NCI-H69 (cell line): ENCODE data around the gene GABRB1.

ENCODE experiments used
- DNase-seq: peaks from one replicate; lab custom pipeline; 2025; lab: John Stamatoyannopoulos, UW

The GABRB1 gene

DNA sequence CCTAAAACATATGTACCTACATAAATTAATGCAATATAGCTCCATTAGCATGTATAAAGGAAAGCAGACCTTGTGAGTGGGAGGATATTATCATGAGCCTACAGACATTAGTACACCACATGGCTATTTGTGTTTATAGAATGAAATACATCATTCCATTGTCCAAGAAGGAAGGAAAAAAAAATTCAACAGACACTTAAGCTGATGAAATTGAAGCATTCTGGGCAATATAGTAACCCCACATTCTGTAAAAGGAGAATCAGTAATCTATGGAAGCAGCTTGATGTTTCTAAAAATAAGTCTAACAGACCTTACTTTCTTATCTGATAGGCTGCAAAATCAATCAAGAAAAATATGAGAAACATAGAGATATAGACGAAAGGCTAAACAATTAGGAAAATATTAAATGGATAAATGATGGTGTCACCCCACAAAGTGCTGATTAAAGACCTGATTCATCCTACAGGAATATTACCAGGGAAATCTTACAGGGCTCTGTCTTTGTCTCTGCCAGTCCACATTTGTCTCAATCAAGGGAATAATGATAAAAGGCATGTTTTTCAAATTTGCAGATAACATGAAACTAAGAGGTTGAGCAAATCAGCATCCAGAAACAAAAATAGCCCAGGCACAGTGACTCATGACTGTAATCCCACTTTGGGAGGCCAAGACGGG is 355.3 kb downstream of the GABRB1 start:
- no peak for DNase-seq

DNA sequence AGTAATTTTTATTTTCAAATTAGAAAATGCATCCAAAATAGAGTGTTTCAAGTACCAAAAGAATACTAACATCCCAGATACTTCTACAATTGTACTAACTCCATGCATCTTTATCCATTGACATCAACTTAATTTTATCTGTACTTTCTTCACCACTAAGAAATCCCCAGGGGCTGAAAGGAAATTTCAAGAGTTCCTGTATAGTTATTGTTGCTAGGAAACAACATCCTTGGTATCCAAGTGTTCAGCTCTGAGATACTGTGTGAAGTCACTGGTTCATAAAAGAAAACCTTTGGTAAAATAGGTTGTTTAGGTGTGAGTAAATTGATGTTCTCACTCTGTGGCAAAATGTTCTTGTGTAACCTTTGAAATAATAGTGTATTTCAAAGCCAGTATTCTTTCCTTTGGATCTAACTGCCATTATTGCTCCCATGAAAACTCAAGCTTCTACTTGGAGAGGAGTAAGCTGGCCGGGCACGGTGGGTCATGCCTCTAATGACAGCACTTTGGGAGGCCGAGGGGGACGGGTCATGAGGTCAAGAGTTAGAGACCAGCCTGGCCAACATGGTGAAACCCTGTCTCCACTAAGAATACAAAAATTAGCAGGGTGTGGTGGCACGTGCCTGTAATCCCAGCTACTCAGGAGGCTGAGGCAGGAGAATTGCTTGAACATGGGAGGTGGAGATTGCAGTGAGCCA is 359.2 kb downstream of the GABRB1 start:
- no peak for DNase-seq

DNA sequence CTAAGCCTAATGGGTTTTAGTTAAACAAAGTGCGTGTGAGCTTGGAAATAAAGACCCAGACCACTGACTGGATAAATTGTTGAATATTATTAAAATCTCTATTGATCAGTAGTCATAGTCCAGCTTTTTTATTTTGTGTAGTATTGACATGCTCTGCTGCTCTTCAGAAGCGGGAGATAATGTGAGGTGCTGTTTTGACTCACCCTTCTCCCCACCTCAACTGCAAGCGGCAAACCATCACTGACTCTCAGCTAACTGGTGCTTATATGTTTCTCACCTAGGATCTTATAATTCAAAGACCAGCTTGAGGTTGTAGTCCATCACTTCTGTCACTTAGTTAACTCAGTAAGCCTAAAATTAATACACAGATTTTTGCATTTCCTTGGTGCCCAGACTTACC is 359.9 kb downstream of the GABRB1 start:
- no peak for DNase-seq

DNA sequence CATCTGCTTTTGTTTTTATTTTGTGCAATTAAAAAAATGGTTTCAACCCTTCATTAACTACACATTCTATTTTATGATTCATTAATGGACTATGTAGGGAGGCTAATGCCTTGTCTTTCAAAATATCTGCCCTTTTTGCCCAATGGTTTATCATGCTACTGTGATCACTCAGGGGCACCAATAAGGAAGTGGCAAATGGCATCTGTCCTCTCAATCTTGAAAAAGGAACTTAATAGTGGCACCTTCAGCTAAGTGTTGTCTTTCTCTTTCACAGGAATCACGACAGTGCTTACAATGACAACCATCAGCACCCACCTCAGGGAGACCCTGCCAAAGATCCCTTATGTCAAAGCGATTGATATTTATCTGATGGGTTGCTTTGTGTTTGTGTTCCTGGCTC is 375.0 kb downstream of the GABRB1 start:
- no peak for DNase-seq

DNA sequence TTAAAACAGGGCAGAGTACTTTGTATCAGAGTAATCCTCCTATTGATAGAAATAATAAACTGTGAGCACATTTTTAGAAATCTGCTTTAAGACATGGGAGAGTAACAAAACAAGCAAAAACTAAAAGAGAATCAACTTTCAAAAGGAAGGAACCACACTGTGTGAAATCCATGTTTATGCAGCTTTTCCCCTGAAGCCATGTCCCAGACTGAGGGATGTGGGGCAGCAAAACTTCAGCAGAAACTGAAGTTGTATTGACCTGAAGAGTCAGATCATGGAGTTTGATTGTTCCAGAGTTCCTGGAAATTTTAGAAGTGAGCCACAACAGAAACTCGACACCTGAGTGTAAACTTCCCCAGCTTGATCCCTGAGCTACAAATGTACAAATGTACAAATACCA is 378.9 kb downstream of the GABRB1 start:
- DNase-seq, result no peak

DNA sequence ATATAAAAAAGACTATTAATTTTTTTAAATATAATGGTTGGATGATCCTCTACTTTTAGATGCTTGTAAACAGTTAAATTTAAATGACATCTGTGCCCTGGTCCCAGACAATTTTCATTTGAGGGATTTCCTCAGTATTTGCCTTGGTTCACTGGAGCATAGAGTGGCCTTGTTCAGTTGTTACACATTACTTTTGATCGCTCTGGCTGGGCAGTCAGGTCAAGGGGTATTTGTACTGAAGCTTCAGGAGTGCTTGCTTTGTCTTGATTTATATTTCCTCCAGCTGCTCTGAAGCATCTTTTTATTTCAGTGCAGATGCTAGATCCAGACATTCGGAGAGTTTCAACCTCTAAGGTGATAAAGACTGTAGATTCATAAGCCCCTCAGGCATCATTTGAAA is 382.2 kb downstream of the GABRB1 start:
- DNase-seq, result no peak

DNA sequence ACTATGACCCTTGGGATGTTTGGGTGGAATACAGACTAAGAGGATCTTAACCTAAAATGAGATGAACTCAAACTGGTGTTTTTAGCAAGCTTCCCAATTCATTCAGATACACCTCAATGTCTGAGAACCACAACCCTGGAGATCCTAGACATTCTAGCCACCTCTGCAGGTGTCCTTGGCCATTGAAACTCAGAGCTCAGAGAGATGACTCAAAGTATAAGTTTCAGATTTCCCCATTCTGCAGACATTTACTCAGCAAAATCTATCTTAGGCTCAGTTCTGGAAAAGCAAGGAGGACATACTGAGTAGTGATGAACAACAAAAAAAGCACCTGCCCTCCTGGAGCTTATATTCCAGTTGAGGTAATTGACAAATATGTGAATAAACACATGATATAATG is 384.4 kb downstream of the GABRB1 start:
- DNase-seq, result no peak

DNA sequence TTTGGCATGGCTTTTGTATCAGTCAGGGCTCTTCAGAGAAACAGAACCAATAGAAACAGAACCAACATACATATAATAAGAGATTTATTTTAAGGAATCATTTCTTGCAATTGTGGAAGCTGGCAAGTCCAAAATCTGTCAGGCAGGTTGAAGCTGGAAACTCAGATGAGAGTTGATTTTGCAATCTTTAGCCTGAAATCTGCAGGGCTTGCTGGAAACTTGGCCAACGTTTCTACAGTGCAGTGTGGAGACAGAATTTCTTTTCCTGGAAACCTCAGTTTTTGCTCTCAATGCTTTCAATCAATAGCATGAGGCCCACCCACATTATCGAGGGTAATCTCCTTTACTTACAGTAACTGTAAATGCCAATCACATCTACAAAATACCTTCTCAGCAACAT is 386.8 kb downstream of the GABRB1 start:
- no peak for DNase-seq

DNA sequence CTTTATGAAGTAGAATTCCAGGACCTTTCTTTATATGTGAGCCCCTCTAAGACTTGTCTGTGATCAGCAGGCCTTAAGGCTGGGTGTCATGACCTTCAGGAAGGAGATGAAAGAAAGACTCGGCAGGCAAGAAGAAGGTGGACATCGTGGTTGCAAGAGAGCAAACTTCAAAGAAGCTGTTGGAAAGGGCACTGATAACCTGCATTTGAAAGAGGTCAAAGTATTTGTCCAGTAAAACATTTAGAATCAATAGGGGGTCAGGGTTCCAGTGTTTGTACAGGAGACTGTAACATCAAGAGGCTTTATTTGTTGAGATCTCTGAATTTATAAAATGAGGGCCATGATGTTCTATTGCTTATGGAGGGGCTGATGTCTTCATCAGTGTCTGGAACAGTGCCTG is 387.9 kb downstream of the GABRB1 start:
- DNase-seq, result no peak

DNA sequence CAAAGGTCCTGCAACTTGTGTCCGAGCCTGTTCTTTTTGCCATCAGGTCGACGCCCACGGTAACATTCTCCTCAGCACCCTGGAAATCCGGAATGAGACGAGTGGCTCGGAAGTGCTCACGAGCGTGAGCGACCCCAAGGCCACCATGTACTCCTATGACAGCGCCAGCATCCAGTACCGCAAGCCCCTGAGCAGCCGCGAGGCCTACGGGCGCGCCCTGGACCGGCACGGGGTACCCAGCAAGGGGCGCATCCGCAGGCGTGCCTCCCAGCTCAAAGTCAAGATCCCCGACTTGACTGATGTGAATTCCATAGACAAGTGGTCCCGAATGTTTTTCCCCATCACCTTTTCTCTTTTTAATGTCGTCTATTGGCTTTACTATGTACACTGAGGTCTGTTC is 394.3 kb downstream of the GABRB1 start:
- DNase-seq, result no peak

DNA sequence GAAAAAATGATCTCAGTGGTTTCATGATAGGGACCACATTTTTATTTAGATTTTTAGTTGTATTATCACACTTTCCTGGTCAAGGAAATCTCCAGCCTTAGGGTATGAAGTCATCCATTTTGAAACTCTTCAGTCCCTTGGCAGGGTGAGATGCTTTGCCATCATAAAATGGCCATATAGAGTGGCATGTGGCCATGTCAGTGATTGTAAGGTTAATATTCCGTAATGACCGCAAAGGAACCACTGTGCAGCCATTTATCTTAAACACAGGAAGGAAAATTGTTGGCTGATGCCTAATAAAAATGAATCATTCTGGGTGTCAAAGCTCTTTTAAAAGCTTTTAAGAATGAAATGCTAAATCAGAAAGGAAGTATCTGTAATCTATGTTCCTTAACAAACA is 396.6 kb downstream of the GABRB1 start:
- no peak for DNase-seq

DNA sequence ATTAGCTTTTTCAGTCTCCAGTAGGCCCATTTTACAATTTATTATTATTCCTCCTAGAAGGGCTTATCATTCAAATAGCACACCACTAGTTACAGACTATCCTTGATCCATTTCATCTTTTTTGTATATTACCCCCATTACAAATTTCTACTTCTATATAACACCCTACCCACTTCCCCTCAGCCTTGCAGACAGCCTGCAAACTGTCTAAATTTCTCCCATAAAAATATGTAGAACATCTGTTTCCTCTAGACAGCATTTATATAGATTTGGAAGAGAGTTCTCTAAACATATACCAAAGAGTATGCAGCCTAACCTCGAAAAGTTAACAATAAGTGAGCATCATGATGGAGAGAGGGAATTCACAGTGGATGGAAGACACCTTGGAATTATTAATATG is 401.4 kb downstream of the GABRB1 start:
- DNase-seq, result no peak

DNA sequence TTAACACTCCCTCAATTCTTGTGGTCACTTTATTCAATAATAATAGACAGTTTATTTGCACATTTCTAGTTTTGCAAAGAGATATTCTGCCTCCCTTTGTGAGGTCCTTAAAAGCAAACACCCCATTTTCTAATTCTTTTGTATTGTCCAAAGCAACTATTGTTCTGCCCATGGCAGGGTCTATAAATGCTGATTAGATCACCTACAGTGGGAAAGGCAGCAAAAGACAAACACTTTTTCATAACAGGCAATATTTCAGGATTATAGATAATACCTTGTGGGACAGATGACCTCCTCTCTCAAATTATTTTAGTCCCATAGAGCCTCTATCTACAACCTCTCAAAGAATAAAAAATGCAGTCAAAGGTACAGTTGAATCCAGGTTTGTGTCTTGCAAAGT is 403.6 kb downstream of the GABRB1 start:
- DNase-seq, result peak; percentile 1

DNA sequence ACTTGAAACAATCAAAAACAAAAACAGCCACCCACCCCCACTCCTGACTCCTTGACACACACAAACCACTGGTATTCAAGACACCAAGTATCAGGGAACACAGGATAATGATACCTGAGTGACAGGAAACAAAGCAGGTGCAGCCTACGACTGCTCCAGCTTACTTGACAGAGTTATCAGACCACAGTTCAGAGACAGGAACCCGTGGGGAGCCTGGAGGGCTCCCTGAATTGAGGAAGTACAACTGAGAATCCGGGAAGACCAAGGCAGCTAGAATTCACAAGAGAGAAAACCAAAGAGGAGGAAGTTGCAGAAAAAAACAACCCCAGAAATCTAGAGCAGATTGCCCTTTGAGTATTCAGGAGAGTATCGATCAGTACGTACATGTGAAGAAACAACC is 411.6 kb downstream of the GABRB1 start:
- DNase-seq, result no peak

DNA sequence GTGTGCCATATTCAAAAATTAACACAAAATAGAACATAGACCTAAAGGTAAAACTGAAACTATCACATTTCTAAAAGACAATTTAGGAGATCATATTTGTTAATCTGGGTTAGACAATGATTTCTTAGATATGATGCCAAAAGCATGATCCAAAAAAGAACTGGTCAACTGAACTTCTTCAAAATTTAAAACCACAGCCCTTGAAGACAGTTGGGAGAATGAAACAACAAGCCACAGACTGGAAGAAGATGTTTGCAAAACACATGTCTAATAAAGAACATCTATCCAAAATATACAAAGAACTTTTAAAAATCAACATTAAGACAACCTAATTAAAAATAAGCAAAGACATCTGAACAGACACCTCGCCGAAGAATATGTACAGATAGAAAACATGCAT is 412.7 kb downstream of the GABRB1 start:
- no peak for DNase-seq

DNA sequence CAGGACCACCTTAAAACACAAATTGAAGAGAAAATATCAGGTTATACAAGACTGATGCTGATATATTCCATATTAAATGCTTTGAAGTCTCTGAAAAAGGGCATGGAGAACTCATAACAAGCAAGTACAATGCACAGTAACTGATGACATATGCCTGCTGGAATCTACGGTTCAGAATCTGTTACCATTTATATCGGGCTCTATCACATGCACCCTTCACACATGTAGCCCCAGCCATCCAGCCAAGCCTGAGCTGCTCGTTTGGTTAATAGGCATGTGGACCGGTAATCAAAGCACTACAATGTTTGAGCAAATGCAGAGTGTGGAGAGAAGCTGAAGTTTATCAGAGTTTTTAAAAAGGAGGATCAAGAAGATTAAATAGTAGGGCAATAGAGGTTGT is 420.3 kb downstream of the GABRB1 start:
- DNase-seq, result no peak

DNA sequence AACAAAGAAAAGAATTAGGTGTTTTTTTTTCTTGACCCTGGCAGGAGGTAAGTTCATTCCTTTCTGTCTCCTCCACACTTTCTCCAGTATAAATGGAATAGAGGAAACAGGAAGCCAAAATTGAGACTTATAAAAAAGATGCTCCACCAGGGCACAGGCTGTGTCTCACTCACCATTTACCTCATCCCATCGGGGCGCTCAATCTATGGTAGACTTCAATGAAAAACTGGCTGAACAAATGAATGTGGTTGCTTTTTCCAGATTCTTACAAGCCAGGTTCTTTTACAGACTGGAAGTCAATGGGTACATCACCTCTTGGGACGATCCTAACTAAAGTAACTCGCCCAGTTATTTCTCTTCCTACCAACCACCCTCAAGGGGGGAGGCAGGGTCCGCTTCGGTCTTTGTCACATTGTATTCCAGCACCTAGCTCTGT is 431.4 kb downstream of the GABRB1 start:
- DNase-seq, result no peak

DNA sequence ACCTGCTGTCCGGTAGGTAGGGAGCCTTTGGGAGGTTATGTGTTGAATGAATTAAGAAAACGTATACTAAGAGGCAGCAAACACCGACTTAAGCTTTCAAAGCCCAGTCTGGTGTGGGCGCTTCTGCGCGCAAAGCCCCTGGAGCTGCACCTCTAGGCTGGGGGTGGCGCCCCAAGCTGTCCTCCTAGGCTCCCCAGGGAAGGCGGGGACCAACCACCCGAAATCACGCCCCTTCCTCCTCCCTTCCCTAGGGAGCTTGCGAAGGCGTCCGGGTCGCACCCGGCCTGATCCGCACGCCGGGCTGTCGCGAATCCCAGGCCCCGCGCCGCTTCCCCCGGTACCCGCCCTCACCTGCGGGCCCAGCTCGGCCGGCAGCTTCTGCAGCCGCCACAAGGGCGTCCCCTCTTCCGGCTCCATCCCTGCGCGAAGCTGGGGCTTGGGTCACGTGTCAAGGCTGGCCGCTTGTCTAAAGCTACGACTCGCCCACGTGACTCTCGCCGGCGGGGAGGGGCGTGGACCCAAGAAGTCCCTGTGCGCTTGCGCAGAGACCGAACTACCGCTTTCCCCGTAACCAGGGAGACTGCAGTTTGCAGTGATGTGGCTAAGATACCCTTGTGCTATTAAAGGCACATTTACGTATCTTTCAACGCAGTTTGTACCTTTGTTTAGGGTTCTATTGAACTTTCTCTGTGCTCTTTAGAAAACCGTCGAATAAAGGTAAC is 432.0 kb downstream of the GABRB1 start, which contains the start of gene COMMD8:
TSS of gene COMMD8 (minus strand) at position 468 of the 722 bp plus-strand sequence. CDS start at position 417, 51 bp downstream.
- DNase-seq, result peak; percentile 95

DNA sequence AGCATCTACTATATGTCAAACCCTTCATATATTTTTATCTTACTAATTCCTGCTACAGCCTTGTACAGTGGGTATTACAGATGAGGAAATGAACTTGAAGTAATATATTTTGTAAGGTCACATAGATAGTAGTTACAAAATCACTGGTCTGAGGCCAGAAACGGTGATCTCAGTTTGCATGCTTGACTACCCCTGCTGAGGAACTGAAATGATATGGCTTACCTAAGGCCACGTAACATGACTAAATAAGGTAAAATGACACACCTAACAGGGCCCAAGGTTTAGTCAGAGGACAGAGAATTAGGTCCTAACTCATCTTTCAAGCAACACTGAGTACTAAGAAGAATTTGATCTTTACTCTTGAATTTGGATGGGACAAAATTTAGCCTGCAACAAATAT is 433.6 kb downstream of the GABRB1 start:
- DNase-seq, result no peak

DNA sequence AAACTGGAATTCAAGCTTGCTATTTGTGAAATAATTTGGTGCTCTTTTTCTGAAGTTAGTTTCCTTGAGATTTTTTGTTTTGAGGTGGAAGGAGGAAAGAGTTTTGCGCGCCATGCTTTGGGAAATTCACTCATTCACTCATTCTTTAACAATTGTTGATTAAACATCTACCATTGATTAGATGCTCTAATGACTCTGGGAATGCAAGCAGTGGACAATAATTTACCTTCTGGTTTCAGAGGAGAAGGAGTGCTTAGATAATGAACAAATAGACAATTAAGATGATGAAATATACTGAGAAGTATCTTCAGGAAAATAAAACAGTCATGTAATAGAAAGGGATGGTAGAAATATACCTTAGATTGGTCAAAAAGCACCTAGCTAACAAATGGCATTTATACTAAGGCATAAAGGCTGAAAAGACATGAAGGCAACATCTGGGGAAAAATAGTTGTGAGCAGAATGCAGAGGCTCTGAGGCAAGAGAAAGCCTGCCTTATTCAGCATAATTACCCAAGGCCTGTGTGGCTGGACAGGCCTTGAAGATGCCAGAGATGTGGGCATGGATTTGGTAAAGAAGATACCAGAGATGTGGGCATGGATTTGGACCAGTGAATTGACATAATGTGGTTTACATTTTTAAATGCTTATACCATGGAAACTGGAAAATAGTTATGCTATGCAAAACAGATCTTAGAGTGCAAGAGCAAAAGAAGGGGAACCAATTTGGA is 434.9 kb downstream of the GABRB1 start:
- no peak for DNase-seq

DNA sequence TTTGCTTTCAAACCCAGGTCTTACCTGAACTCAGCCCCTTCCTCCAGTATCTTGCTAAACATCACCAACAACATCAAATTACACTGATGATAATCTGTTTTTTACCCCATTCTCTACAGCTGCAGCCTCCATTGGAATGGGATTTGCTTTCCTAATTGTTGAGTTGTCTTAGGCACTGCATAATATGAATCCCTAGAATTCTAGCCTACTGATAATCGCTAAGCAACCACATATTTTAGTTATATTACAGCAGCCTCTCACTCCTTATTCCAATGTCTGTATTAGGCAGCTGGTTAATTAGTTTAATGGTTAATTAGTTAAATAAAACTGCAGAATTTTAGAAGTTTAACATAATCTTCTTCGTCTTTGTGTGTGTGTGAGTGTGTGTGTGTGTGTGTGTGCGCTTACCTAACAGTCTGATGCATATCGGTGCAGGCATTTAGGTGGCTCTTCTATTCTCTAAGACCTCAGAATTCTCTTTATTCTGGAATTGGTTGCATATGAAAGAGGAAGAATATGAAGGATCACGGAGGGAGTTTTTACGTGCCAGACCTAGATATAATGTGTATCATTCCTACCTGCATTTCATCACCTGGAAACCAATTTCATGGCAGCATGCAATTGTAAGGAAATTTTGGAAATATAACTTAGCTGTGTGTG is 437.5 kb downstream of the GABRB1 start:
- DNase-seq, result no peak

DNA sequence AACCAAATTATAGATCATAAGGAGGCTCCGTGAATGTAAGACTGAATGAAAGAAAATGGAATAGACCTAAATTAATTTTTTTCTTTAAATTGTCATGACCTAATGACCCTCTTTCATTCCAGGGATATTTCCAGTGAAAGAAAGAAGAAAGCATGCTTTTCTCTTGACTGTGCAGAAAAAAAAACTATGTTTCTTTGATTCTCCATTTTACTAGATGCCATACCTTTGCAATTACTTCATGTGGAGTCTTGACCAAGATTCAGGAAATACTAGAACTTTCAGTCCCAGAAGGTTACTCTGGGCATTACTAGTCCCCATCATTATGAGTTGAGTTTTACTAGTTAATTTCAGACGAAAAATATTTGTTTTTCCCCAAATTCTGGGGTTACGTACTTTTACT is 438.6 kb downstream of the GABRB1 start:
- no peak for DNase-seq
